Transverse colon (tissue), 4 donors: ENCODE measurements around the gene SHB.

Experiments
- EP300 ChIP-seq: sonication (generic); formaldehyde crosslinking; IDR thresholded peaks from one replicate; pipeline ENCODE4 v1.6.1; 2017; ENCODE audit warnings: antibody characterized with exemption, low read depth
- POLR2A ChIP-seq: fragments of 450-650 bp; IDR thresholded peaks from one replicate; pipeline ENCODE4 v1.6.1; 2016; ENCODE audit warnings: antibody characterized with exemption, mild to moderate bottlenecking, moderate library complexity
- POLR2AphosphoS5 ChIP-seq, 3 donors: sonication (generic); formaldehyde crosslinking; IDR thresholded peaks; one replicate each; pipeline ENCODE4 v1.6.1; 2016; ENCODE audit warnings: antibody characterized with exemption in 3 of 3
- TF ChIP-seq, protein P1 (sequence below), 5 experiments: fragments of 200-600 bp in 3 of 5; fragments of 450-650 bp in 2 of 5; sonication (generic) in 3 of 5; IDR thresholded peaks; 1 replicate in 2 of 5; 2 replicates in 3 of 5; pipeline ENCODE4 v1.5.1; 2016 to 2017; ENCODE audit warnings: antibody characterized with exemption in 5 of 5, inconsistent platforms in 3 of 5, mild to moderate bottlenecking in 2 of 5, moderate library complexity in 1 of 5

DNA sequence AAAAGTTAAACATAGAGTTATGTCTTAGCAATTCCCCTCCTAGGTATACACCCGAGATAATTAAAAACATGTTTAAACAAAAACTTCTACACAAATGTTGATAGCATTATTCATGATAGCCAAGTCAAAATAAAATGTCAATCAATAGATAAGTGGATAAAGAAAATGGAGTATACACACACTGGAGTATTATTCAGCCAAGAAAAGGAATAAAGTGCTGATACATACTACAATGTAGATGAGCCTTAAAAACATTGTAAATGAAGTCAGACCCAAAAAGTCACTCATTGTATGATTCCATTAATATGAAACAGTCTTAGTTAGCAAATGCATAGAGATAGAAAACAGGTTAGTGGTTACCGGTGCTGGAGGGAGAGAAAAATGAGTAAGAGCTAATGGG is 34.3 kb upstream of the SHB start:
- TF ChIP-seq POLR2AphosphoS5 (IDR thresholded peaks at IDR 0.05) = no peak
- TF ChIP-seq, protein P1, sequence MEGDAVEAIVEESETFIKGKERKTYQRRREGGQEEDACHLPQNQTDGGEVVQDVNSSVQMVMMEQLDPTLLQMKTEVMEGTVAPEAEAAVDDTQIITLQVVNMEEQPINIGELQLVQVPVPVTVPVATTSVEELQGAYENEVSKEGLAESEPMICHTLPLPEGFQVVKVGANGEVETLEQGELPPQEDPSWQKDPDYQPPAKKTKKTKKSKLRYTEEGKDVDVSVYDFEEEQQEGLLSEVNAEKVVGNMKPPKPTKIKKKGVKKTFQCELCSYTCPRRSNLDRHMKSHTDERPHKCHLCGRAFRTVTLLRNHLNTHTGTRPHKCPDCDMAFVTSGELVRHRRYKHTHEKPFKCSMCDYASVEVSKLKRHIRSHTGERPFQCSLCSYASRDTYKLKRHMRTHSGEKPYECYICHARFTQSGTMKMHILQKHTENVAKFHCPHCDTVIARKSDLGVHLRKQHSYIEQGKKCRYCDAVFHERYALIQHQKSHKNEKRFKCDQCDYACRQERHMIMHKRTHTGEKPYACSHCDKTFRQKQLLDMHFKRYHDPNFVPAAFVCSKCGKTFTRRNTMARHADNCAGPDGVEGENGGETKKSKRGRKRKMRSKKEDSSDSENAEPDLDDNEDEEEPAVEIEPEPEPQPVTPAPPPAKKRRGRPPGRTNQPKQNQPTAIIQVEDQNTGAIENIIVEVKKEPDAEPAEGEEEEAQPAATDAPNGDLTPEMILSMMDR (IDR thresholded peaks at IDR 0.05) = no peak
- TF ChIP-seq POLR2A = no peak
- no peak for TF ChIP-seq EP300
